ENCODE results near the gene PNMA6F.
A peak's percentile ranks its signal among the peaks of the same experiment; 100 is the strongest.
"Not testable (repeated sequence)": the region's sequence is repeated elsewhere in the genome, so short reads cannot be mapped to it uniquely, and the experiment has no call there.

The PNMA6F gene

DNA sequence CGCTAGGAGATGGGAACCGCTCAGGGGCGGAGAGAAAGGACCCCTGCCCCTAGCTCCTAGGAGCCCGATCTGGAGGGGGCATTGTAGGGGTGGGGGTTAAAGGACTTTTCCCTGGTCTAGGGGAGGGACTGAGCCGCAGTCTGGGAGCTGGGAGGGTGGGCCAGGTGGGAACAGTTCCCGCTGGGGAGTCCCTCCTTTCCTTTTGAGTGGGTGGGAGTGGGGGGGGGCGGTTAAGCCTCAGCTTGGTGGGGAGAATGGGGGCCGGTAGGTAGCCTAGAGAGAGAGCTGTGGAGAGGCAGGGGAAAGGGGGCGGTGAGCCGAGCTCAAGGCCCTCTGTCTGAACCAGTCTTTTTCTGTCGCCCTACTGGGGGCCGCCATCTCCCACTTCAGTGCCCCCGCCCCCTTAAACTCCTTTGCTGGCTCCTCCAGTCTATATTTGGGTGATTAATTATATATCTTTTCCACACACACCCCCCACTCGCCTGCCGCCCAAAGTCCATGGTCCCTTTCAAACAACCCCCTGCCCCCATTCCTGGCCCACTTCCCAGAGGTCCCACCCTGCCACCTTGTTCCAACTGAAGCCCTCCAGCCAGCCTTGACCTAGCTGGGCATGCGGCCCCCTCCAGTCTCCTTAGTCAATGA, 13.2 kb upstream of the PNMA6F start:
- DNase-seq, result no peak

DNA sequence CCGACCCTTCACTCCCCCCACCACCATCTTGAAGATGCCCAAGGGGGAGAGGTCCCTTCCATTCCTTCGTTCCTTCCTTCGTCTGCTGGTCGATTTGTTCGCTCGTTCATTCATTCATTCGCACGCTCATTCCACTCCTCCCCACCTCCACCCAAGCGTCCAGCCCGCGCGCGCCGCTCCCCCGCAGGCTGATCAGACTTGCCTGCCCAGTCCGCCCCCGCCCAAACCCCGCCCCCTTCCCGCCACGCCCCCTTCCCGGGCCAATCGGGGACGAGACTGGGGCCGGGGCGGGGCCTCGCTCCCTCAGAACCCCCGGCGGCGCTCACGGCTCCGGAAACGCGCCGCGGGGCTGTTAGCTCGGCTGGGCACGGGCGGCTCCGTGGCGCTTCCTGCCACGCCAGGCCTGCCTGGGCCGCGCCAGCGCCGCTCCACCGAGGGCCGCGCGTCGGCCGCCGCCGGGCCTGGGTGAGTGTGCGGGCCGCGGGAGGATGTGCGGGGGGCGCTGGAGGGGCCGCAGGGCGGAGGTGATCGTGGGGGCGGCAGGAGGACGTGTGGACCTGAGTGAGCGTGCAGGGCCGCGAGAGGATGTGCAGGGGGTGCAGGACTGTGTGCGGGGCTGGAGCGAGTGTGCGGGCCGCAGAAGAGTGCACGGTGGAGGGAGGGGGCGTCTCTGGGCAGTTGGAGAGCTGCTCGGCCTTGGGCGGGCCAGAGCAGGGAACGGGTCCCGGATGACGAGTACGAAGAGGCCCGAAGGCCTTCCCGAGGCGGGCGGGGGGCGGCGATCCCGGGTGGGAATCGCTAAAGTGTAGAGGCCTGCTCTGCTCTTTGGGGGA, 12.5 kb upstream of the PNMA6F start, which contains the start of gene ZNF275:
ZNF275 (plus strand) TSS at position 333 of the 833 bp plus-strand sequence. CDS start 2,527 bp downstream, outside the sequence.
- DNase-seq, result peak; percentile 79

DNA sequence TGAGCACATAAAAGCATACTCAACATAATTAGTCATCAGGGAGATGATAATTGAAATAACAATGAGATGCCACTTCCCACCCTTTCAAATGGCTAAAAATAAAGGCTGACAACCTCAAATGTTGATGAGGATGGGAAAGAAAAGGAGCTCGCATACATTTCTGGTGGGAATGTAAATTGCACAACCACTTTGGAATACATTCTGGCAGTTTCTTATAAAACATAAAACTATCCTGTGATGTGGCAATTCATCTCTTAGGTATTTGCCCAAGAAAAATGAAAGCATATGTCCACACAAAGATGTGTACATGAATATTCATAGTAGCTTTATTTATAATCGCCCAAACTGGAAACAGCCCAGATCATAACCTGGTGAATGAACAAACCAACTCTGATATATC, 11.7 kb upstream of the PNMA6F start:
- peak; percentile 72 for DNase-seq

DNA sequence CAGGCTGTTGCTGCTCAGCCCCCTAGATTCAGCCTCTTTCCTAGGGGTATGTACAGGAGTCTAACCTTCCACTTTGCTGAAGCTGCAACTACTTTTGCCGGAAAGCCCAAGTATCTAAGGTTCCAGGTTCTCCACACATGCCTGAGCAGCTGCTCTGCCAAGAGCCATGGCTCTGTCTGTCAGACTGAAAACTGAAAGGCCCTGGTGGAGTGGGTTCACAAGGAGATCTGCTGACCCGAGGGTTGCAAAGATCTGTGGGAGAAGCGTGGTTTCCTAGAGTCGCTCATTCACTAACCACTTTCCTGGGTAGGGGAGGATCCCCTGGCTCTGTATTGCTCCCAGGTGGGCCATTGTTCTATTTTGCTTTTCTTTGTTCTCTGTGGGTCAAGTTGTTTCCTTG, 6.0 kb upstream of the PNMA6F start:
- no peak for DNase-seq

DNA sequence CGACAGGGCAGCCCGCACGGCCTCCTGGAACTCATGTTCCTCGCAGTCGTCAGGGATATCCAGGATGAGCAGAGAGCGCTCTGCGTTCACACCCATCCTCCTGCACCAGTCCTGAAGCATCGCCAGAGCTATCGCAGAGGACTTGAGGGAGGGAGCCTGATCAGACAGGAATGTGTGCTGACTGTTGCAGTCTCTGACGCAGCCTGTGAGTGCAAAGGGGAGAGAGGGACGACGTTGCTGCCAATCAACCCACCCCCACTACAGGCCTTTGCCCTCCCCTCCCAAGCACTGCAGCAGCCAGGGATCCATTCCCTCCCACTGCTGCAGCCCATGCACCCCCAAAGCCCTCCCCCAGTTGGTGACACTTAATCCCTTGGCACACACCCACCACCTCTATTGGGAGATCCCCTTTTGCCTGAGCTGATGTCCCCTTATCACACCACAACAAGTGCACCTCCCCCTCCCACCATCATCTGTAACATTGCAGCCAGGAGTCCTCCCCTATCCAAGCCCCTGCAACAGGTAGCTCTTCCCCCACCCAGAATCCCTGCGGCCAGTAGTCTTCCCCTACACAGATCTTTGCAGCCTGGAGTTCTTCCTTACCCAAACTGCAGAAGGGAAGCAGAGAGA, 897 bp downstream of the PNMA6F start:
- no peak for DNase-seq

DNA sequence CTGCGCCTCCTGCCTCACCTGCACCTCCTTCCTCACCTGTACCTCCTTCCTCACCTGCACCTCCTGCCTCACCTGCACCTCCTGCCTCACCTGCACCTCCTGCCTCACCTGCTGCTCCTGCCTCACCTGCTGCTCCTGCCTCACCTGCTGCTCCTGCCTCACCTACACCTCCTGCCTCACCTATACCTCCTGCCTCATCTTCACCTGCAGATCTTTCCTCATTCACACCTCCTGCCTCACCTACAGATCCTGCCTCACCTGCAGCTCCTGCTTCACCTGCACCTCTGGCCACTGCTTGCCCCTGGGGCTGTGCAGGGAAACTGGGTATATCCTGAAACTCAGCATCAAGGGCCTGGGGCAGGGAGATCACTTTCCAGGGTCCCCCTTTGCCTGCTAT, 1.5 kb downstream of the PNMA6F start:
- not testable (repeated sequence) for DNase-seq

DNA sequence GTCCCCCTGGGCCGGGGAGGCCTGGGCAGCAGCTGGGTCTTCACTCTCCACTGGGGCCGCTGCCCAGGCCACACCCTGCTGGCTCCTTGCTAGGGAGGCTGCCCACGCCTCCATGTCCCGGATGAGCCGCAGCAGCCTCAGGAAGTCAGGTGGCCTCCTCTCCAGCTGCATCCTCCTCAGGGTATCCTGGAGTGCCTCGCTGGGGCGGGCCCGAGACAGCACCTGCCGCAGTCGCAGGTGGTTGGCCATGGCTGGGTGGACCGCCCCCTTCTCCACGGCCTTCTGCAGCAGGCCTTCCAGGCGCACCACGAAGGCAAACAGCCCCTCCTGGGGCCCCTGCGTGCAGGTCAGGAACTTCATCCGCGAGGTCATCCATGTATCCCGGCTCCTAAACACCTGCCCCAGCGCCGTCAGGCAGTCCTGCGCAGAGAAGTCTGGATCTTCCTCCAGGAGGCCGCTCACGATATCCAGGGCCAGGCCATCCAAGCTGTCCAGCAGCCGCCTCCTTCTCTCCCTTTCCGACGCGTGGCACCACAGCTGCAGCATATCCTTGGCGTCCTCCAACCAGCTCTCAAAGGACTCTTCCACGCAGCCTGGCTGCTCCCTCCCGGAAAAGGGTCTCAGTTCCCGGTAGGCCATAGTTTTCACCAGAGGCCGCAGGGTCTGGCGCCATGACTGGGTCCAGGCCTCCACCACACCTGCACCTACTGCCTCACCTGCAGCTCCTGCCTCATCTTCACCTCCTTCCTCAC, 2.1 kb downstream of the PNMA6F start:
- no peak for DNase-seq

DNA sequence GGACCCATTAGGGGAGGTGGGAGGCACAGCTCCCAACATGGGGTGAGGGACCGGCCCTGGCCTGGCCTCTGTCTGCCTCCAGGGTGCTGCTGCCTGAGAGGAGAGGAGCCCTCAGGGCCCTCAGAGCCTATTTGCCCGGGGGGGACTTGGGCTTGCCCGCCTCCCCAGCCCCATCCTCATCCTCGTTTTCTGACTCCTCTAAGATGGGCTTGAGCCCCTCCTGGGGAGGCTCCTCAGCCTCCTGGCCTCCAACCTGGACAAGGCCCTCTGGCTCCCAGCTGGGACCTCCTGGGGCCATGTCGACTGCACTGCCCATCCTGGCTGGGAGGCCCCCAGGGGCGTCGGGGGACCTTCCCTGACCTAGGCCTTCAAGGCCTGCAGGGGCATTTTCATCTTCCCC, 2.8 kb downstream of the PNMA6F start:
- DNase-seq, result no peak

DNA sequence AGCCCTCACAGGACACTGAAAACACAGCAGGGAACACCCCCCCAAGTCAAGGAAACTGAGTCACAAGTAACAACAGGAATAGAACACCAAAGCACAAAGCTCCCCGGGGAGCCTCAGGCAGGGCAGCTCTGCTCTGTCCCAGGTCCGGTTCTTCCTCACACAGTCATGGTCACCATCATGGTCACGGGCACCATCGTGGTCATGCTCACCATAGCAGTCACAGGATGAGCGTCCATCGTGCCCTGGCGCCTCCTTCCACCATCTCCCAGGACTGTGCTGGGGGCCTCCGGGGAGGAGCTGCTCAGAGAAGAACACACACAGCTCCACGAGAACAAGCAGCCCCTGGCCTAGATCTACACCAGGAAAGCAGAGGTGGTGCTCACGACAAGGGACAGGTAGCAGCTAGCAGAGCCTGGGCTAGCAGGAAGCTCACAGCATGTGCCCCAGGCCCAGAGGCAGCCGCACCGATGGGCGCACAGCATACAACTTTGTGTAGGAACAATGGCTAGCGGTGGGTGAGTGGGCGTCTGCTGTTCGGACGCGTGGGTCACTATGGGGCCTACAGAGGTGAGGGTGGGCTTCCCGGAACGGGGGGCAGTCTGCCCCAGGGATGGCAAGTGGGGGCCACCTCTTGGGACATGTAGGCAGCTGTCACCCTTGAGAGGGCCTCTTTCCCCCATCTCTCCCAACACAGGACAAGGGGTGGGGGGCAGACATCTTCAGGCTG, 3.4 kb downstream of the PNMA6F start:
- no peak for DNase-seq

DNA sequence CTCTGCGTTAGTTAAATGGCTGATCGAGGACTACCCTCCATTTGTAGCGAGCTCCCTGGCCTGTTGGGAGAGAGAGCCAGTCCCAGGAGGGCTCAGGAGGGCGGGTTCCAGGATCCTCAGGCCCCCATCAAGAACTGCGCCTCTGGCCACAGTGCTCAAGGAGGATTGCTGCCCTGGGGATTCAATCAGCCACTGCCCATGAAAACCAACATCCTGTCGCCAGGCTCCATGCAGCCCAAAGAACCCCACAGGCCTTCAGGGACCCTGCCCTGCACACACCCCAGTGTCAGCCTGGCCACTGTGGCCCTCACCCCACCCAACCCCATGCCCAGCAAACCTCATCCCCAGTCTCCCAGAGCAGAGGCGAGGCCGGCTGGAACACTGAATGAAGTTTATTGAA, 4.3 kb downstream of the PNMA6F start:
- DNase-seq, result no peak

DNA sequence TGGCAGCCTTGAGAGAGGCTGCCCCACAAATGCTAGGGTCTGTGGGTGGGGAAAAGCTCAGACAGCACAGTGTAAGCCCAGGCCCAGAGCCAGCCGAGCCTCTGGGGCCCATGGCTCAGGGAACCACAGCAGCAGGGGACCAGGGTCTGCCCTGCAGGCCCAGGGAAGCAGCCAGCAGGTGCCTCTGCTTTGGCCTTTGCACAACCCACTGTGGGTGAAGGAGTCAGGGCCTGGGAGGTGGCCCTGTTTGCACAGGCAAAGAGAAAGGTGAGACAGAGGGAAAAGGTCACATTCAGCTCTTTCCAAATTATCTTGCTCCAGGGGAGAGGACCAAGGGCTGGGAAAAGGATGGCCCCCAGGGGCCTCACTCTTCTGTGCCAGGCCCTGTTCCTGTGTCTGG, 8.7 kb downstream of the PNMA6F start:
- no peak for DNase-seq

DNA sequence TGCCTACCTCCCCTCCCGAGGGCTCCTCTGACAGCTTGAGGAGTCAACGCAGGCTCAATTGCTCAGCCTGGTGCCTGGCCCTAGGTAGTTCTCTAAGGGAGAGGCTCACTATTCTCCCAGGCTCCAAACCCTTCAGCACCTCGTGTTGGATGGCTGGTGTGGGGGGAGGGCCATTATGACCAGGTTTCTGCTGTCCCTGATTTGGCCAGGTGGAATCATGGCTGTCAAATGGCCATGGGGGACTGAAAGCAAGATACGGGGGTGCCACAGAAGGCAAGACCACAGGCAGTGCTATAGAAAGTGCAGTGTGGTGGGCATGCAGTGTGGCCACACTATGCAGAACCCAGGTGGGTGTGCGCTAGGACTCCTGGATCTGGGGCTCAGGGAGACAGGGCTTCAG, 9.5 kb downstream of the PNMA6F start:
- no peak for DNase-seq

DNA sequence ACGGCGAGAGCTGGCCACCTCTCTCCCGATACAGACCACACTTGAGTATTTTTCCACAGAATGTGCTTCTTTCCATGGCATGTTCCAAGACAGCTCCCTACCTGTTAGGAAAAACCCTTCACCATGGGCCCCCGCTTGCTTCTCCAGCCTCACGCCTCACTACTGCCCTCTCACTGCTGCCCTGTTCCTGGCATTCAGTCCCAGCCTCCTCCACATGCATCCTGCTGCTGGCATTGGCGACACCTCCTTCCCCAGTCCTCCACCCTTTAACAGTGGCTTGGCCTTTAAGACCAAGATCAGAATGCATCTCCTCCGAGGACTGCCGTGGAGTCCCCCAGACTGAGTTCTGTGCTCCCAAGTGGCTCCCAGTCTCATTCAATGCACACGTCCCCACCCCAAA, 10.7 kb downstream of the PNMA6F start:
- no peak for DNase-seq

DNA sequence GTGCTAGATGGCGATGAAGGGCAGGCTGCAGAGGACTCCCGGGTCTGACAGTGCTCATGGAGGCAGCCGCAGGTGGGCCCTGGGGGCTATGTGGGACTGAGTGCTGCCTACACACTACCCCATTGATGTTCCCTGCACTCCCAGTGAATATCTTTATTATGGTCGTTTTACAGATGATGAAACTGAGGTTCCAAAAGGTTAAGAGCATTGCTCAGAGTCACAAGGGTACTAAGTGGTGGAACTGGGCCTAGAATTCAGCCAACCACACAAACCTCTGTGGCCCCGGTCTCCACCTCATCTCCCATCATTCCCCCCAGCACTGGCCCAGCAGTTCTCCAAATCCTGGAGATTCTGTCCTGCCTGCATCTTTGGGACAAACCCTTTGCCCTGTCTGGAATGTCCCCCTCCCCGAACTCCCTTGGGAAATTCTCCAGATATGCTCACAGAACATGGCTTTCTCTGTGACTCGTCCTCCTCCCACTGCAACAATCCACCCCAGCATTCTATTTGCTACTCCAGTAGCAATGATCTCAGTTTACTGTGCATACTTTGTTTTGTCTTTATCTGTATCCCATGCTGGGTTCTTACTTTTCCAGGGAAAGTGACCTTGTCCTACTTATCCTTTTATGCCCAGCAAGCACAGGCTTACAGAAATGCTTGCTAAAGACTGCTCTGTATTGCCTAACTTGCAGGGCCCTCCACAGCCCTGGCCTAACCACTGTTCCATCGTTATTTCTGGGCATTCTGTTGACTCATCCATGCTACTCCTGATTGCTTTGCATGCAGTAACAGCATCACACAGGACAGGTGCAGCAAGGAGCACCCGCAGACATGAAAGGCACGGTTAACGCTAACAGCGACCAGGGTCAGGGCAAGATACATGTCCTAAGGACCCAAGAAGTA, 14.0 kb downstream of the PNMA6F start:
- no peak for DNase-seq

DNA sequence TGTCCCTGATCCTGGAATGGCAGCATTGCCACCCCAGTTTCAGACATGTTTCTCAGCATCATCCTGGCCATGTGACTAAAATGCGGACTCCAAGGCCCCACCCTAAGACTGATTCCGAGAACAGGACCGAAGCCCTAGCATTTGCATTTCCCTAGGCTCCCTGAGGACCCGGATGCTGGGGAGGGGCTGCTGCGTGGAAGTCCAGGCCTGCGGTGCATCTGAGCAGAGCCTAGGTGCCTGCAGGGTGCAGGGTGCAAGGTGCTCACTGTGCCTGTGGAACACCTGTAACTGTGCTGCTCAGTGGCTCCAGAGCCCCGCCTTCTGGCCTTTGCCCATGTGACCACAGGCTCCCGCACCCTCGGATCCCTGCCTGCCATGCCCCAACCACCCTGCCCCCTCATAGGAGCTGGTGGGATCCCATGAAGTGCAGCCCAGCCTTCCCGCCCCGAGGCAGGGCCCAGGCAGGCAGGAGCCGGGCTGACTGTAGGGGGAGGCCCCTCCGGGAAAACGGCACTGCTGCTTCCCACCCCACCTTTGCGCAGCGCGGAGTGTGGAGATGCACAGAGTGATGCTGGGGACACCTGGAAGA, 14.9 kb downstream of the PNMA6F start:
- no peak for DNase-seq

DNA sequence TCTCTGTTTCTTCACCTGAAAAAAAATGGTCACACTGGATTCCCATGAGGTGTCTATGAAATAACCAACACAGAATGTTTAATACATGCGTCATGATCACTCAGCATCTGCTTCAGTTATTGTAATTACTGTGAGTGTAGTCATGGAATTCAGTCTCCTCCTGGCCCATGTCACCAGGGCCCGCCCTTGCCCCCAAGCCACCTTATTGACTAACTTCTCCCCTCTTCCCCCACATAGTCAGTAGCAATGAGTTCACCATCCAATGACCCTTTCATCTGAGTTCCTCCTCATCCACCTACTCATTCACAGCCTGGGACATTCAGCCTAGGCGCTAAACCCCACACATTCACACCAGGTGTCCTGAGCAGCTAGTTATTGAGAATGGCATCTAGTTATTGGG, 15.6 kb downstream of the PNMA6F start:
- DNase-seq, result no peak

DNA sequence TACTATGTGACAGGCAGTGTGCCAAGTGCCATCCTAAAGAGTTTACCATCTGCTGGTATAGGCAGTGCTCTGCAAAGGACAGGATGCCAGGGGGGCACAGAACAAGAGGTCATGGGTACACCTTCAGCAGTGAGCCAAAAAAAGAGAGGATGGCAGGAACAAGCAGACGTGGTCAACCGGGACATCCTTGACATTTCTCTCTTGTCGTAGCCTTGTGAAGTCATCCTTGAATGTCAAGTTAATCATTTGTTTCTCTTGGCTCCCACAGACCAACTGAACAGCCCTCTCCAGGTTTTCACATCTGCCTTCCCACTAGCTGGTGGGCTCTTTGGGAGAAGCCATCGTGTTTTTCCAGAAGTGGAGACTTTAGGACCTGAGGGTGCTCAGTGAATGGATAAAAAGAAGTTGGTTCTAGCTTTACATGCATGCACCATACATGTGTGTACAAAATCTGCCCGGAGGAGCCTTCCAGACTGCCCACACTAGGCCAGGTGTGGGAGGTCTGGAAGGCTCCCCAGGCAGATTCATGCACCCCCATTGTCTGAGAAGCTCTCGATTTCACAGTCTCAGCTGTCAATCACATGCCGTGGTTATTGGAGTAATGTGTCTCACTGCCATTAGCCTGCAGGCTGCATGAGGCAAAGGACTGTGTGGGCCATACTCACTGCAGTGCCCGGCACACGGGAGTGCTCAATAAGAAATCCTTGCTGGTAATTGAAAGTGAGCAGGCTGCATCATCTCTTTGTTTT, 16.4 kb downstream of the PNMA6F start:
- DNase-seq, result no peak

DNA sequence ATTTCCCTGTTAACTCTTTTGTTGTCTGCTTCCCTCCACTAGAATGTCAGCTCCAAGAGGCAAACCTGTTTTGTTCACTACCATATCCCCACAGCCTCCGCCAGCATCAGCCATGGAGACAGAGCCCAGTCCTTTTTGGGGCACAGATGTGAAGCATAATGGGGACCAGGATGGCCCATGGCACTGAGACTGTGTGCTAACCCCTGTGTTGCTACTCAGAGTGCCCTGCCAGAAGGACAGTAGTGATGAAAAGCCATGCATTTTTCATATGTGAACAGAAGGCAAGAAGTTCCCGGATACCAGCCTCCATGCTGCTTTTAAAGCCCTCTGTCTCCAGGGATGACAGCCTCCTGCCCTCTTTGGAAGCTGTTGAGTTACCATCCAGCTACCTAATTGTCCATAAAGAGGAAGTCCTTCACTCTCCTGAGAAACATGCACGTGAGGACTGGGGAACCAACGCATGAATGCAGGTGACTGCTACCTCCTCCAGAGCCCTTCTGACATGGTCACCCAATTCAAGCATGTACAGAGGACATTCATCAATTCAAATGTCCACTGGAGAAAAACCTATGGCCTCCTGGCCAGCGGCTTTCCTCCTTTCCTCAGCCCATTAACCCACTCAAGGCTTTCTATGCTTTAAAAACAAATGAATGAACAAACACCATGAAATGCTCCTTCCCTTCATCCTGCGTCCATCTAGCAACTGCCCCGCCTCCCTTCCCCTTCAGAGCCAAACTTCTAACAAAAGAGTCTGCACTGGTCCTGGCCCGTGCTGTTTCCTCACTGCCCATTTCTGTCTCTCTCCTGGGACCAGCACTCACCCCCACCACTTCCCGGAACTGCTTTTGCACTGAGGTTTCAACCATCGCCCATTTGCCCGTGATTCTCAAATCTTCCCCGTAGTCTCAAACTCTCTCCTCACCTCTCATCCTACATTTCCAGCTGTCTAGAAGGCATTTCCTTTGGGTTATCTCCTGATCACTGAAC, 18.0 kb downstream of the PNMA6F start:
- DNase-seq, result no peak

DNA sequence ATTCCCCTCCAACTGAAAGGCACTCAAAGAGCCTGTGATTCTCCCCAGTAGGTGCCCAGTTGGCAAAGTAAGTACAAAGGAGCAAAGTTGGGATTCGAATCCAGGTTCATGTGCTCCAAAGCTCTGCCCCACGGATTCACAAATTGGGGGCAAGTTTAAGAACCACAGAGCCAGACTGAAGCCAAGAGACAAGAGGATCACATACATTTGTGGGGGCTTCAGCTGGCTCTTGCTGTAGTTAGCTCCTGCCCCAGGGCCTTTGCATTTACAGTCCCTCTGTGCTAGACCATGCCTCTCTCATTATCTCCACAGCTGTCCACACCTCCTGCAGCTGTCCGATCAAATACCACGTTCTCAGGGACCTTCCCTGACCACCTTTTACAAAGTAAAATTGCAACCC, 18.8 kb downstream of the PNMA6F start:
- DNase-seq, result no peak
